ENCODE results near the gene GOSR2.

GOSR2 gene

GRCh38 chr17:46960152-46960551 is 37.2 kb downstream of the GOSR2 start:
- Histone ChIP-seq H3K27me3 (ENCODE audit: insufficient read depth, low read length) (peaks cover 69% of the 10 kb centered on the region), H2AFZ (ENCODE audit: low read length, unreplicated experiment) (no peak overlapping the region), H3K36me3 (ENCODE audit: insufficient read depth, low read length) (no peaks in the 10 kb centered on the region), H3K4me1 (ENCODE audit: control insufficient read depth, insufficient read depth, low read length, unreplicated experiment) (peaks cover 11% of the 10 kb centered on the region), H3K79me2 (ENCODE audit: control insufficient read depth, insufficient read depth, low read length, unreplicated experiment) (no peaks in the 10 kb centered on the region), H3K4me3 (ENCODE audit: low read depth, low read length) (no peak overlapping the region), H3K27ac (ENCODE audit: low read depth, low read length) (no peak overlapping the region)

- Histone ChIP-seq H3K36me3 (ENCODE audit: insufficient read depth, low read length) (no peaks in the 10 kb centered on the region), H3K4me3 (ENCODE audit: low read depth, low read length) (no peak overlapping the region), H3K4me1 (ENCODE audit: control insufficient read depth, insufficient read depth, low read length, unreplicated experiment) (peaks cover 11% of the 10 kb centered on the region), H3K27me3 (ENCODE audit: insufficient read depth, low read length) (peaks cover 73% of the 10 kb centered on the region), H3K79me2 (ENCODE audit: control insufficient read depth, insufficient read depth, low read length, unreplicated experiment) (no peaks in the 10 kb centered on the region), H2AFZ (ENCODE audit: low read length, unreplicated experiment) (no peak overlapping the region), H3K27ac (ENCODE audit: low read depth, low read length) (no peak overlapping the region)
These were observed 39.4 kb downstream of the GOSR2 start for GRCh38 chr17:46962374-46962790.

- H3K27ac ChIP-seq (ENCODE audit: low read depth, low read length): no peak overlapping the region
- no peak overlapping the region for H2AFZ ChIP-seq (ENCODE audit: low read length, unreplicated experiment)
- no peaks in the 10 kb centered on the region for H3K79me2 ChIP-seq (ENCODE audit: control insufficient read depth, insufficient read depth, low read length, unreplicated experiment)
- H3K4me3 ChIP-seq (ENCODE audit: low read depth, low read length): no peak overlapping the region
- no peaks in the 10 kb centered on the region for H3K36me3 ChIP-seq (ENCODE audit: insufficient read depth, low read length)
- H3K4me1 ChIP-seq (ENCODE audit: control insufficient read depth, insufficient read depth, low read length, unreplicated experiment): peaks cover 11% of the 10 kb centered on the region
- H3K27me3 ChIP-seq (ENCODE audit: insufficient read depth, low read length): peaks cover 72% of the 10 kb centered on the region
These were observed 40.6 kb downstream of the GOSR2 start for GRCh38 chr17:46963571-46963970.

- Histone ChIP-seq H3K4me1 (ENCODE audit: control insufficient read depth, insufficient read depth, low read length, unreplicated experiment) (peaks cover 11% of the 10 kb centered on the region), H2AFZ (ENCODE audit: low read length, unreplicated experiment) (no peak overlapping the region), H3K79me2 (ENCODE audit: control insufficient read depth, insufficient read depth, low read length, unreplicated experiment) (no peaks in the 10 kb centered on the region), H3K4me3 (ENCODE audit: low read depth, low read length) (no peak overlapping the region), H3K27ac (ENCODE audit: low read depth, low read length) (no peak overlapping the region), H3K36me3 (ENCODE audit: insufficient read depth, low read length) (no peaks in the 10 kb centered on the region), H3K27me3 (ENCODE audit: insufficient read depth, low read length) (peaks cover 72% of the 10 kb centered on the region)
These were observed 41.6 kb downstream of the GOSR2 start for GRCh38 chr17:46964315-46965265.

GRCh38 chr17:46968224-46968834 is 45.4 kb downstream of the GOSR2 start:
- no peaks in the 10 kb centered on the region for H3K36me3 ChIP-seq (ENCODE audit: insufficient read depth, low read length)
- H3K27me3 ChIP-seq (ENCODE audit: insufficient read depth, low read length): peaks cover 86% of the 10 kb centered on the region
- no peak overlapping the region for H3K4me3 ChIP-seq (ENCODE audit: low read depth, low read length)
- no peak overlapping the region for H2AFZ ChIP-seq (ENCODE audit: low read length, unreplicated experiment)
- H3K27ac ChIP-seq (ENCODE audit: low read depth, low read length): no peak overlapping the region
- H3K79me2 ChIP-seq (ENCODE audit: control insufficient read depth, insufficient read depth, low read length, unreplicated experiment): no peaks in the 10 kb centered on the region
- H3K4me1 ChIP-seq (ENCODE audit: control insufficient read depth, insufficient read depth, low read length, unreplicated experiment): no peaks in the 10 kb centered on the region

GRCh38 chr17:46968896-46969295 is 45.9 kb downstream of the GOSR2 start:
- Histone ChIP-seq H3K4me3 (ENCODE audit: low read depth, low read length) (no peak overlapping the region), H3K4me1 (ENCODE audit: control insufficient read depth, insufficient read depth, low read length, unreplicated experiment) (no peaks in the 10 kb centered on the region), H3K27me3 (ENCODE audit: insufficient read depth, low read length) (peaks cover 89% of the 10 kb centered on the region), H3K36me3 (ENCODE audit: insufficient read depth, low read length) (no peaks in the 10 kb centered on the region), H3K27ac (ENCODE audit: low read depth, low read length) (no peak overlapping the region), H2AFZ (ENCODE audit: low read length, unreplicated experiment) (no peak overlapping the region), H3K79me2 (ENCODE audit: control insufficient read depth, insufficient read depth, low read length, unreplicated experiment) (no peaks in the 10 kb centered on the region)

GRCh38 chr17:46971647-46972300 is 48.8 kb downstream of the GOSR2 start:
- H3K79me2 ChIP-seq (ENCODE audit: control insufficient read depth, insufficient read depth, low read length, unreplicated experiment): no peaks in the 10 kb centered on the region
- no peak overlapping the region for H3K27ac ChIP-seq (ENCODE audit: low read depth, low read length)

GRCh38 chr17:46972346-46972745 is 49.4 kb downstream of the GOSR2 start:
- Histone ChIP-seq H3K27ac (ENCODE audit: low read depth, low read length) (no peak overlapping the region), H3K4me3 (ENCODE audit: low read depth, low read length) (no peak overlapping the region), H3K4me1 (ENCODE audit: control insufficient read depth, insufficient read depth, low read length, unreplicated experiment) (no peaks in the 10 kb centered on the region), H3K79me2 (ENCODE audit: control insufficient read depth, insufficient read depth, low read length, unreplicated experiment) (no peaks in the 10 kb centered on the region), H3K27me3 (ENCODE audit: insufficient read depth, low read length) (peaks cover 74% of the 10 kb centered on the region), H2AFZ (ENCODE audit: low read length, unreplicated experiment) (no peak overlapping the region), H3K36me3 (ENCODE audit: insufficient read depth, low read length) (no peaks in the 10 kb centered on the region)

More at GRCh38 chr17:46971647-46972300, 48.8 kb downstream of the GOSR2 start:
- no peaks in the 10 kb centered on the region for H3K36me3 ChIP-seq (ENCODE audit: insufficient read depth, low read length)
- H3K27me3 ChIP-seq (ENCODE audit: insufficient read depth, low read length): peaks cover 74% of the 10 kb centered on the region
- H2AFZ ChIP-seq (ENCODE audit: low read length, unreplicated experiment): no peak overlapping the region
- H3K4me1 ChIP-seq (ENCODE audit: control insufficient read depth, insufficient read depth, low read length, unreplicated experiment): no peaks in the 10 kb centered on the region
- no peak overlapping the region for H3K4me3 ChIP-seq (ENCODE audit: low read depth, low read length)

GRCh38 chr17:46974086-46974485 is 51.1 kb downstream of the GOSR2 start:
- Histone ChIP-seq H3K4me1 (ENCODE audit: control insufficient read depth, insufficient read depth, low read length, unreplicated experiment) (peaks cover 8% of the 10 kb centered on the region), H3K27ac (ENCODE audit: low read depth, low read length) (no peak overlapping the region), H3K4me3 (ENCODE audit: low read depth, low read length) (no peak overlapping the region), H3K79me2 (ENCODE audit: control insufficient read depth, insufficient read depth, low read length, unreplicated experiment) (no peaks in the 10 kb centered on the region), H3K36me3 (ENCODE audit: insufficient read depth, low read length) (no peaks in the 10 kb centered on the region), H2AFZ (ENCODE audit: low read length, unreplicated experiment) (no peak overlapping the region), H3K27me3 (ENCODE audit: insufficient read depth, low read length) (peaks cover 75% of the 10 kb centered on the region)

GRCh38 chr17:46975287-46975686 is 52.3 kb downstream of the GOSR2 start:
- Histone ChIP-seq H3K4me1 (ENCODE audit: control insufficient read depth, insufficient read depth, low read length, unreplicated experiment) (peaks cover 8% of the 10 kb centered on the region), H3K27me3 (ENCODE audit: insufficient read depth, low read length) (peaks cover 75% of the 10 kb centered on the region), H3K36me3 (ENCODE audit: insufficient read depth, low read length) (no peaks in the 10 kb centered on the region), H2AFZ (ENCODE audit: low read length, unreplicated experiment) (no peak overlapping the region), H3K4me3 (ENCODE audit: low read depth, low read length) (no peak overlapping the region), H3K27ac (ENCODE audit: low read depth, low read length) (no peak overlapping the region), H3K79me2 (ENCODE audit: control insufficient read depth, insufficient read depth, low read length, unreplicated experiment) (no peaks in the 10 kb centered on the region)

Data from ACC112 (cell line).